Adrenal gland (tissue), 12 donors: Measurements from ENCODE around the gene NIPAL3. TPM values are rescaled to one million over a fixed set of nuclear protein-coding genes. Genes with fewer than 3 reads are reported as not detected.

ENCODE experiments used
- DNase-seq, 7 donors: peaks; one replicate each; pipeline ENCODE4 v3.0.0-alpha.2; 2019 to 2020
- H3K27ac ChIP-seq, 5 donors: fragments of 200-600 bp; sonication (generic) in 4 of 5; 1 replicate in 3 of 5; 2 replicates in 2 of 5; pipeline versions ENCODE4 v1.5.1 to v1.8.0; 2016 to 2020; ENCODE audit warnings: mild to moderate bottlenecking in 1 of 5
- H3K27me3 ChIP-seq: fragments of 200-600 bp; 2 replicates; pipeline ENCODE4 v1.8.0; 2021
- H3K36me3 ChIP-seq, 2 donors: fragments of 200-600 bp; replicated peaks in 1 of 2; 1 replicate in 1 of 2; 2 replicates in 1 of 2; pipeline versions ENCODE4 v1.5.1 to v1.8.0; 2018 to 2022
- H3K4me1 ChIP-seq, 2 donors: fragments of 200-600 bp; replicated peaks in 1 of 2; 1 replicate in 1 of 2; 2 replicates in 1 of 2; pipeline versions ENCODE4 v1.5.1 to v1.8.0; 2018 to 2021
- H3K4me3 ChIP-seq, 4 donors: fragments of 200-600 bp; sonication (generic) in 3 of 4; one replicate each; pipeline ENCODE4 v1.5.1; 2016 to 2018
- H3K9me3 ChIP-seq, 3 donors: fragments of 200-600 bp; sonication (generic) in 1 of 3; replicated peaks in 1 of 3; 1 replicate in 2 of 3; 2 replicates in 1 of 3; pipeline versions ENCODE4 v1.5.1 to v1.8.0; 2016 to 2021
- POLR2A ChIP-seq, 2 donors: fragments of 450-650 bp; IDR thresholded peaks; one replicate each; pipeline ENCODE4 v1.6.1; 2017; ENCODE audit warnings: antibody characterized with exemption in 2 of 2, mild to moderate bottlenecking in 2 of 2, moderate library complexity in 1 of 2
- WGBS, 4 donors: extraction: QIAGEN DNeasy Blood & Tissue Kit in 2 of 4; methylation state at CpG; one replicate each; pipeline versions ENCODE4 v1.1.5 to v1.1.7; 2013 to 2017; 5-methylcytosine and 5-hydroxymethylcytosine counted together
- intact Hi-C, 2 donors: fragments of 100-400 bp; cut with DNase I; formaldehyde crosslinking; loops; one replicate each; pipeline versions ENCODE4 v1.14.1 to v1.15.0; 2022 to 2023
- polyA plus RNA-seq, 3 donors: library from polyadenylated mRNA; stranded (reverse); fragments of 200-250 nt in 2 of 3; fragments of 350-450 nt in 1 of 3; fragmentation: Illumina TruSeq in 1 of 3; extraction: RNeasy Lipid Tissue Mini Kit (QIAGEN cat#74804) in 1 of 3; gene quantifications; one replicate each; pipeline ENCODE4 v1.2.3, GENCODE V29; 2013 to 2014
- total RNA-seq, 9 donors: library from RNA; depleted of rRNA in 4 of 9; stranded (reverse); fragments of >200 nt in 4 of 9; fragments of 120-200 nt in 1 of 9; fragmentation: NEBNext Ultra II Directional in 1 of 9; extraction: Animal tissue kit (Norgen Biotek cat#: 25700) in 1 of 9; gene quantifications; one replicate each; pipeline versions ENCODE4 v1.1.0 to v1.2.4, GENCODE V29; 2013 to 2023
- TF ChIP-seq, protein P1 (sequence below), 6 experiments: fragments of 450-650 bp in 4 of 6; fragments of 200-600 bp in 2 of 6; sonication (generic) in 1 of 6; IDR thresholded peaks; 1 replicate in 5 of 6; 2 replicates in 1 of 6; pipeline versions ENCODE4 v1.5.1 to v1.8.0; 2016 to 2021; ENCODE audit warnings: antibody characterized with exemption in 6 of 6, mild to moderate bottlenecking in 2 of 6, moderate library complexity in 1 of 6
- donor health status: healthy with polysubstance abuse.
- donor health status: Bipolar disorder and iron deficiency.
- donor health status: DM: yes; HTN: yes; CAD: no.
- donor health status: DM: no; HTN: no; CAD: no.
- donor health status: DM: no; HTN: no; CAD: no.
- donor health status: DM: yes; HTN: yes; CAD: no.

NIPAL3 gene
- total and polyA plus RNA-seq, 12 donors = 5.6 to 88.4 (median 28.0) TPM

GRCh38 chr1:24498589-24498988 lies 83.0 kb downstream of the NIPAL3 start:
- 79 to 83% (median 82%) methylated on average over 12 of the region's 12 CpGs for WGBS, 4 donors
- Histone ChIP-seq H3K36me3 (no peaks in the 10 kb centered on the region), H3K9me3 (no peaks in the 10 kb centered on the region), H3K27me3 (no peaks in the 10 kb centered on the region), H3K27ac (no peak overlapping the region), H3K4me3 (no peak overlapping the region), H3K4me1 (no peaks in the 10 kb centered on the region)
- DNase-seq = no peak
- no peak for TF ChIP-seq POLR2A (IDR thresholded peaks at IDR 0.05)
- TF ChIP-seq, protein P1, sequence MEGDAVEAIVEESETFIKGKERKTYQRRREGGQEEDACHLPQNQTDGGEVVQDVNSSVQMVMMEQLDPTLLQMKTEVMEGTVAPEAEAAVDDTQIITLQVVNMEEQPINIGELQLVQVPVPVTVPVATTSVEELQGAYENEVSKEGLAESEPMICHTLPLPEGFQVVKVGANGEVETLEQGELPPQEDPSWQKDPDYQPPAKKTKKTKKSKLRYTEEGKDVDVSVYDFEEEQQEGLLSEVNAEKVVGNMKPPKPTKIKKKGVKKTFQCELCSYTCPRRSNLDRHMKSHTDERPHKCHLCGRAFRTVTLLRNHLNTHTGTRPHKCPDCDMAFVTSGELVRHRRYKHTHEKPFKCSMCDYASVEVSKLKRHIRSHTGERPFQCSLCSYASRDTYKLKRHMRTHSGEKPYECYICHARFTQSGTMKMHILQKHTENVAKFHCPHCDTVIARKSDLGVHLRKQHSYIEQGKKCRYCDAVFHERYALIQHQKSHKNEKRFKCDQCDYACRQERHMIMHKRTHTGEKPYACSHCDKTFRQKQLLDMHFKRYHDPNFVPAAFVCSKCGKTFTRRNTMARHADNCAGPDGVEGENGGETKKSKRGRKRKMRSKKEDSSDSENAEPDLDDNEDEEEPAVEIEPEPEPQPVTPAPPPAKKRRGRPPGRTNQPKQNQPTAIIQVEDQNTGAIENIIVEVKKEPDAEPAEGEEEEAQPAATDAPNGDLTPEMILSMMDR (IDR thresholded peaks at IDR 0.05) = no peak
- intact Hi-C loops = no loop called here

- Histone ChIP-seq H3K4me1 (no peaks in the 10 kb centered on the region), H3K27ac (no peak overlapping the region), H3K4me3 (no peak overlapping the region), H3K36me3 (no peaks in the 10 kb centered on the region), H3K9me3 (no peaks in the 10 kb centered on the region), H3K27me3 (no peaks in the 10 kb centered on the region)
- TF ChIP-seq POLR2A (IDR thresholded peaks at IDR 0.05) = no peak
- intact Hi-C loops = no loop called here
- DNase-seq = no peak
- WGBS, 4 donors = 79 to 89% (median 84%) methylated on average over 5 of the region's 5 CpGs
Observed at GRCh38 chr1:24500448-24501048, 84.9 kb downstream of the NIPAL3 start.

GRCh38 chr1:24501371-24502064 lies 85.9 kb downstream of the NIPAL3 start:
- WGBS, 4 donors = 54 to 63% (median 62%) methylated on average over 12 to 16 of the region's 16 CpGs
- Histone ChIP-seq H3K27ac (peak overlapping the region in 1 of 5 donors; percentile 37), H3K36me3 (no peaks in the 10 kb centered on the region), H3K4me1 (no peaks in the 10 kb centered on the region), H3K9me3 (no peaks in the 10 kb centered on the region), H3K27me3 (no peaks in the 10 kb centered on the region), H3K4me3 (peak overlapping the region in 1 of 4 donors; percentile 88)
- intact Hi-C loops = no loop called here
- DNase-seq = peak in 1 of 7 donors; percentile 9
- TF ChIP-seq, protein P1 (IDR thresholded peaks at IDR 0.05) = no peak
- no peak for TF ChIP-seq POLR2A (IDR thresholded peaks at IDR 0.05)

- DNase-seq = peak; percentile 28 to 83 (median 49)
- Histone ChIP-seq H3K4me3 (peak overlapping the region in 2 of 4 donors; percentile 56 to 88), H3K27me3 (no peaks in the 10 kb centered on the region), H3K36me3 (no peaks in the 10 kb centered on the region), H3K9me3 (no peaks in the 10 kb centered on the region), H3K4me1 (no peaks in the 10 kb centered on the region), H3K27ac (peak overlapping the region in 3 of 5 donors; percentile 37 to 73 (median 70))
- intact Hi-C loops = no loop called here
- TF ChIP-seq, protein P1 (IDR thresholded peaks at IDR 0.05) = no peak
- no peak for TF ChIP-seq POLR2A (IDR thresholded peaks at IDR 0.05)
- WGBS, 4 donors = 3 to 7% (median 4%) methylated on average over 19 to 39 of the region's 39 CpGs
Observed at GRCh38 chr1:24502065-24502708, 86.6 kb downstream of the NIPAL3 start.
